ENCODE results near the gene DYNLT5.
"Not testable (repeated sequence)": the region's sequence is repeated elsewhere in the genome, so short reads cannot be mapped to it uniquely, and the experiment has no call there.

DYNLT5 gene

GRCh38 chr1:66791621-66792610 lies 39.7 kb downstream of the DYNLT5 start:
- peaks cover 19% of the 10 kb centered on the region for H3K4me1 Mint-ChIP-seq (ENCODE audit: low read depth)
- H3K36me3 Mint-ChIP-seq (ENCODE audit: low read depth), result no peaks in the 10 kb centered on the region
- H3K9me3 Mint-ChIP-seq, result no peaks in the 10 kb centered on the region
- DNase-seq, result no peak
- H3K27ac Mint-ChIP-seq, result no peak overlapping the region
- no peaks in the 10 kb centered on the region for H3K27me3 Mint-ChIP-seq
- no peak overlapping the region for H3K4me3 Mint-ChIP-seq

GRCh38 chr1:66795839-66796238 lies 43.6 kb downstream of the DYNLT5 start:
- H3K4me1 Mint-ChIP-seq (ENCODE audit: low read depth); H3K27ac Mint-ChIP-seq; H3K36me3 Mint-ChIP-seq (ENCODE audit: low read depth); H3K9me3 Mint-ChIP-seq; DNase-seq; H3K4me3 Mint-ChIP-seq; H3K27me3 Mint-ChIP-seq: not testable (repeated sequence)

DNA sequence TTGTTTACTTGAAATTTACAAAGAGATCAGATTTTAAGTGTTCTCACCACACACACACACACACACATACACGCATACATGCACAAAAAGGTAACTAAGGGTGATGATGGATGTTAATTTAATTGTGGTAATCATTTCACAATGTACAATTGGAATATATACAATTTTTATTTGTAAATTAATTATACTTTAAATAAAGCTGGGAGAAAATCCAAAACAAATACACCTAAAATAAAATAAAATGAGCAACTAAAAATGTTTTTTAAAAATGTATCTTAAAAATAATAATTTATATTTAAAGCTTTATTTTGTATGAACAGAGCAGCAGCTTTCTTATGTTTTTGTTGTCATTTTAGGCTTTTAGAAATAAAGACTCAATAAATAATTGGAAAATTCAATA lies 57.0 kb downstream of the DYNLT5 start:
- Mint-ChIP-seq H3K36me3 (ENCODE audit: low read depth) (no peaks in the 10 kb centered on the region), H3K4me1 (ENCODE audit: low read depth) (no peaks in the 10 kb centered on the region), H3K9me3 (no peaks in the 10 kb centered on the region), H3K27ac (no peak overlapping the region), H3K27me3 (no peaks in the 10 kb centered on the region), H3K4me3 (no peak overlapping the region)
- no peak for DNase-seq

GRCh38 chr1:66809736-66810326 lies 57.6 kb downstream of the DYNLT5 start:
- H3K4me3 Mint-ChIP-seq, result no peak overlapping the region
- H3K9me3 Mint-ChIP-seq, result no peaks in the 10 kb centered on the region
- no peak overlapping the region for H3K27ac Mint-ChIP-seq
- DNase-seq, result no peak
- H3K27me3 Mint-ChIP-seq, result no peaks in the 10 kb centered on the region
- no peaks in the 10 kb centered on the region for H3K4me1 Mint-ChIP-seq (ENCODE audit: low read depth)
- no peaks in the 10 kb centered on the region for H3K36me3 Mint-ChIP-seq (ENCODE audit: low read depth)

- Mint-ChIP-seq H3K4me3 (no peak overlapping the region), H3K27ac (no peak overlapping the region), H3K4me1 (ENCODE audit: low read depth) (no peaks in the 10 kb centered on the region), H3K36me3 (ENCODE audit: low read depth) (no peaks in the 10 kb centered on the region), H3K9me3 (no peaks in the 10 kb centered on the region), H3K27me3 (no peaks in the 10 kb centered on the region)
- DNase-seq, result no peak
Observed at GRCh38 chr1:66824771-66825170, 72.5 kb downstream of the DYNLT5 start.
